Measurements from ENCODE around the gene RGS6. TPM values are rescaled to one million over a fixed set of nuclear protein-coding genes. Genes with fewer than 3 reads are reported as not detected.

Gene RGS6
- polyA plus RNA-seq, 3 donors = not detected

- Mint-ChIP-seq H3K9me3 (peaks cover 0 to 3% (median 0%) of the 10 kb centered on the region in 7 donors), H3K4me1 (no peaks in the 10 kb centered on the region), H3K27me3 (ENCODE audit: low read depth in 3 of 3) (peaks cover 4 to 10% (median 7%) of the 10 kb centered on the region in 3 donors), H3K36me3 (no peaks in the 10 kb centered on the region), H3K27ac (no peak overlapping the region), H3K4me3 (no peak overlapping the region)
- TF ChIP-seq, protein P1, sequence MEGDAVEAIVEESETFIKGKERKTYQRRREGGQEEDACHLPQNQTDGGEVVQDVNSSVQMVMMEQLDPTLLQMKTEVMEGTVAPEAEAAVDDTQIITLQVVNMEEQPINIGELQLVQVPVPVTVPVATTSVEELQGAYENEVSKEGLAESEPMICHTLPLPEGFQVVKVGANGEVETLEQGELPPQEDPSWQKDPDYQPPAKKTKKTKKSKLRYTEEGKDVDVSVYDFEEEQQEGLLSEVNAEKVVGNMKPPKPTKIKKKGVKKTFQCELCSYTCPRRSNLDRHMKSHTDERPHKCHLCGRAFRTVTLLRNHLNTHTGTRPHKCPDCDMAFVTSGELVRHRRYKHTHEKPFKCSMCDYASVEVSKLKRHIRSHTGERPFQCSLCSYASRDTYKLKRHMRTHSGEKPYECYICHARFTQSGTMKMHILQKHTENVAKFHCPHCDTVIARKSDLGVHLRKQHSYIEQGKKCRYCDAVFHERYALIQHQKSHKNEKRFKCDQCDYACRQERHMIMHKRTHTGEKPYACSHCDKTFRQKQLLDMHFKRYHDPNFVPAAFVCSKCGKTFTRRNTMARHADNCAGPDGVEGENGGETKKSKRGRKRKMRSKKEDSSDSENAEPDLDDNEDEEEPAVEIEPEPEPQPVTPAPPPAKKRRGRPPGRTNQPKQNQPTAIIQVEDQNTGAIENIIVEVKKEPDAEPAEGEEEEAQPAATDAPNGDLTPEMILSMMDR (IDR thresholded peaks at IDR 0.05) = no peak
- Histone ChIP-seq H3K27ac (ENCODE audit: low read depth in 1 of 2, low read length in 2 of 2) (no peak overlapping the region), H2AFZ (ENCODE audit: insufficient read depth, low read depth, low read length, poor library complexity, severe bottlenecking) (no peak overlapping the region), H3K4me2 (replicated peaks; ENCODE audit: extremely low read depth, low read length, poor library complexity, severe bottlenecking) (no peak overlapping the region), H3K79me2 (ENCODE audit: insufficient read depth, low read length) (no peaks in the 10 kb centered on the region), H3K9ac (ENCODE audit: insufficient read depth, low read length, poor library complexity, severe bottlenecking) (no peak overlapping the region), H3K4me3 (replicated peaks in 1 of 3; ENCODE audit: low read depth in 2 of 3, low read length in 3 of 3) (no peak overlapping the region), H3K9me3 (replicated peaks in 1 of 2; ENCODE audit: control insufficient read depth in 1 of 2, insufficient read depth in 1 of 2, low read length in 2 of 2) (no peaks in the 10 kb centered on the region), H3K27me3 (ENCODE audit: control insufficient read depth in 2 of 2, insufficient read depth in 2 of 2, low read length in 2 of 2) (no peaks in the 10 kb centered on the region), H3K4me1 (ENCODE audit: control insufficient read depth in 1 of 2, insufficient read depth in 2 of 2, low read length in 2 of 2) (no peaks in the 10 kb centered on the region), H4K20me1 (ENCODE audit: insufficient read depth, low read length) (no peaks in the 10 kb centered on the region), H3K36me3 (replicated peaks in 1 of 2; ENCODE audit: control insufficient read depth in 1 of 2, insufficient read depth in 2 of 2, low read length in 2 of 2) (no peaks in the 10 kb centered on the region)
- intact Hi-C loops (cut with micrococcal nuclease) = no loop called here
- 100% methylated on average over 1 of the region's 4 CpGs for WGBS (ENCODE audit: insufficient coverage)
- DNase-seq = no peak
Observed at GRCh38 chr14:72510566-72510965, 578.3 kb downstream of the RGS6 start.

GRCh38 chr14:72512281-72512680 lies 580.1 kb downstream of the RGS6 start:
- no peaks in the 10 kb centered on the region for H4K20me1 ChIP-seq (ENCODE audit: insufficient read depth, low read length)
- intact Hi-C loops (cut with micrococcal nuclease) = no loop called here
- no peak overlapping the region for H3K27ac ChIP-seq (ENCODE audit: low read depth in 1 of 2, low read length in 2 of 2)
- H3K27me3 Mint-ChIP-seq (ENCODE audit: low read depth in 3 of 3) = peaks cover 2 to 9% (median 8%) of the 10 kb centered on the region in 3 donors
- H3K4me3 Mint-ChIP-seq = no peak overlapping the region
- no peaks in the 10 kb centered on the region for H3K36me3 ChIP-seq (replicated peaks in 1 of 2; ENCODE audit: control insufficient read depth in 1 of 2, insufficient read depth in 2 of 2, low read length in 2 of 2)
- peaks cover 3 to 4% of the 10 kb centered on the region in 2 donors for H3K4me1 ChIP-seq (ENCODE audit: control insufficient read depth in 1 of 2, insufficient read depth in 2 of 2, low read length in 2 of 2)
- no peak overlapping the region for H3K4me2 ChIP-seq (replicated peaks; ENCODE audit: extremely low read depth, low read length, poor library complexity, severe bottlenecking)
- TF ChIP-seq, protein P1 (IDR thresholded peaks at IDR 0.05) = no peak
- no peak overlapping the region for H3K4me3 ChIP-seq (replicated peaks in 1 of 3; ENCODE audit: low read depth in 2 of 3, low read length in 3 of 3)
- no peaks in the 10 kb centered on the region for H3K36me3 Mint-ChIP-seq
- H3K9me3 ChIP-seq (replicated peaks in 1 of 2; ENCODE audit: control insufficient read depth in 1 of 2, insufficient read depth in 1 of 2, low read length in 2 of 2) = no peaks in the 10 kb centered on the region
- H3K9ac ChIP-seq (ENCODE audit: insufficient read depth, low read length, poor library complexity, severe bottlenecking) = no peak overlapping the region
- peaks cover 6% of the 10 kb centered on the region for H3K4me1 Mint-ChIP-seq
- 77% methylated on average over 1 of the region's 2 CpGs for WGBS (ENCODE audit: insufficient coverage)
- no peak overlapping the region for H3K27ac Mint-ChIP-seq
- H2AFZ ChIP-seq (ENCODE audit: insufficient read depth, low read depth, low read length, poor library complexity, severe bottlenecking) = no peak overlapping the region
- peaks cover 0 to 3% (median 0%) of the 10 kb centered on the region in 7 donors for H3K9me3 Mint-ChIP-seq
- no peaks in the 10 kb centered on the region for H3K79me2 ChIP-seq (ENCODE audit: insufficient read depth, low read length)
- DNase-seq = no peak
- no peaks in the 10 kb centered on the region for H3K27me3 ChIP-seq (ENCODE audit: control insufficient read depth in 2 of 2, insufficient read depth in 2 of 2, low read length in 2 of 2)
